KG1 (cell line): ENCODE measurements around the gene CHCHD3.

ENCODE experiments used
- DNase-seq: peaks from one replicate; lab custom pipeline; 2025; lab: John Stamatoyannopoulos, UW

The CHCHD3 gene

DNA sequence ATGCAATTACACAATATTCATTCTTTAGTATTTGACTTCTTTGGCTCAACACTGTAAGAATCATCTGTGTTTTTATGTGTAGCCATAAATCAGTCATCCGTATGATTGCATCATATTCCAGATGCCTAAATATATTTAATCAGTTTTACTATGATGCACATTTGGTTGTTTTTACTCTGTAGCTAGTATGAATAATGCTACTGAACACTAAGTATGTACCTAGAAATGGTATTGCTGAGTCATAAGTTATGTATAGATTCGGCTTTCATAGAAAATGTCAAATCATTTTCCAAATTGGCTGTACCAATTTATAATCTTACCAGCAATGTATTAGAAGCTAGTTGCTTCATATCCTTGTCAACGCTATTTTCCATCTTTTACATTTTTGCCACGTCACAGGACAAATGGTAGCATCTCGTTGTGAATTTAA, 308.3 kb downstream of the CHCHD3 start:
- no peak for DNase-seq

GRCh38 chr7:132771301-132771730, 310.6 kb downstream of the CHCHD3 start:
- no peak for DNase-seq

- no peak for DNase-seq
These were observed 311.8 kb downstream of the CHCHD3 start for GRCh38 chr7:132770055-132770454.

DNA sequence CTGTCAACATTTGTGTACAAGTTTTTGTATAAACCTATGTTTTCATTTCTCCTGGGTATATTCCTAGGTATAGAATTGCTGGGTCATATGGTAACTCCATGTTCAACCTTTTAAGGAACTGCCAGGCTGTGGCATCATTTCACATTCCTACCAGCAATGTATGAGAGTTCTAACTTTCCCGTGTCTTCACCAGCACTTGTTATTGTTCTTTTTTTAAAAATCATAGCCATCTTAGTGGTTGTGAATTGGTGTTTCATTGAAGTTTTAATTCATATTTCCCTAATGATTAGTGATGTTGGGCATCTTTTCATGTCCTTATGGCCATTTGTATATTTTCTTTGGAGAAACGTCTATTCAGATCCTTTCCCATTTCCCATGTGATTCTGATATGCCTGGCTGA, 312.6 kb downstream of the CHCHD3 start:
- DNase-seq = no peak

DNA sequence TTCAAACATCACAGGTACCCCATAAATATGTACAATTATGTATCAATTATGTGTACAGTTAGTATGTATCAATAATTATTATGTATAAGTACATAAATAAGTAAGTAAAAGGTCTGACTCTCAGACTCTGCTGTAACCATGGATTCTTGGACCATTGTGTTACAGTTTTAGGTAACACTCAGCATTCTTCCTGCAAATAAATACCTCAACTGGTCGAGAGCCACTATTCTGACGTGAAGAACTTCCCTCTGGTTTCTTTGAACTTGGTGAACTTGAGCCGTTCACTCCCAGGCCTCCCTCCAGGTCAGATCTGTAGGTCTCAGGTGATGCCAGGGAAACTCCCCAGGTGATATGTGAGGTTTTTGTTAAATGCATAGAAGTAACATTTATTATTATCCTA, 313.8 kb downstream of the CHCHD3 start:
- DNase-seq = no peak

DNA sequence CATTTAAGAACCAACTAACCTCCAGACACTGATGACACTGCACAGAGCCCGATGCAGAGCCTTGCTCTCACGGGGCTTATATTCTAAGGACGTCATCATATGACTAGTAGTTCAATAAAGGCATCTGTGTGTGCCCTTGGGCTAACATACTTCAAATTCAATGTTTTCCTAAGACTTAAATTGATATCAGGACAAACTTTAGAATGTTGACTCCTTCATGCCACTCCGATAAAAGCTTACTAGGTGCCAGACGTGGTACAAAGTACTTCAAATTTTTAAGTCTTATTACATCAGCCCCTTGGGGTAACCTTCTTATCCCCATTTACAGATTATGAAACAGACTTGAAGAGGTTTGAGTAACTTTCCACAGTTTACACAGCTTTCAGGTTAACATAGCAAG, 314.5 kb downstream of the CHCHD3 start:
- DNase-seq = no peak

DNA sequence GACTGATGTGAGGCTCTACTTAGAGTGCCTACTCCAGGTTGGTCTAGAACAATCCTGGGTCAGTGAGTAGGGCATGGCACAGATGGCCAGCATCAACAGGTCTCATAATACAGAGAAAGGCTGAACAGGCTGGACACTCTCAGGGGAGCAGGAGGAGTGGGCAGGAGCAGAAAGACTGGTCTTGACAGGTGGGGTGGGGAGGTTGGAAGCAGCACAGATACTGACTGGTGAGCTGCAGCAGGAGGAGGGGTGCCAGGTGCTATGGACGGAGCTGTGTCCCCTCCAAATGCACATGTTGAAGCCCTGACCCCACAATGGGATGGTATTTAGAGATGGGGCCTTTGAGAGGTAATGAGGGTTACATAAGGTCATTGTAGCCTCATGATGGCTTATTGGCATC, 315.2 kb downstream of the CHCHD3 start:
- DNase-seq = no peak

DNA sequence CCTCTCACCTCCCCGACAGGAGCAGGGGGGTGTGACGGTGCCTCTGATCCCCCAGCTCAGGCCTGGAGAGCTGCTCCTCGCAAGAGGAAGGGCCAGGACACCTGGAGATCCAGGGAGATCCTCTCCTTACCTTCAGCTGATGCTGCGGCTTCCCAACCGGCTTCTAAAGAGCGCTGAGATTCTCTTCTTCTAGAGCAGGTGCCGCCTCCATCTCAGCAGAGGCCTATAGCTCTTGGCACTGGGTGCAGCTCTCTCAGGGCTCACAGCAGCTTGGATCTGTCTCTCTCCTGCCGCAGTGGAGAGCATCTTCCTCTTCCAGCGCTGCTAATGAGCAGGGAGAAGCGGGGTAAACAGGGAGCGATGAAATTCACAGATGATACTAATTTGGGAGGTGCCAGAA, 316.0 kb downstream of the CHCHD3 start:
- DNase-seq = no peak

GRCh38 chr7:132764762-132765161, 317.1 kb downstream of the CHCHD3 start:
- no peak for DNase-seq

GRCh38 chr7:132760866-132761265, 321.0 kb downstream of the CHCHD3 start:
- DNase-seq = no peak

DNA sequence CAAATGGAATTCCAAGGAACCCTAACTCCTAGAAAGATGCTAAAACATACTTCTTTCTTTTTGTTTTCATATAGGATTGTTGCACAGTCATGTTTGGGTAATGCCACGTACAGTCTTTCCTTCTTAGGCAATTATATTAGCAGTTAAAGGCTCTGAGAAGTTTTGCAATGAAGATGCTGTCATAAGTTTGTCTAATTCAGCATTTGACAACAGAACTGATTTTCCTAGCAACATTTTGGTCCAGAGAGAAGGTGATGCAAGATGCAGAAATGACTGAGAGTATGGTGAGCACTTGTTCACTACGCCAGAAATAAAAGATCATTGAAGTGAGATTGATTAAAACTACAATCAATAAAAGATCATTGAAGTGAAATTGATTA, 321.7 kb downstream of the CHCHD3 start:
- no peak for DNase-seq

- no peak for DNase-seq
These were observed 322.2 kb downstream of the CHCHD3 start for GRCh38 chr7:132759482-132760243.

GRCh38 chr7:132758986-132759385, 322.9 kb downstream of the CHCHD3 start:
- DNase-seq = no peak

DNA sequence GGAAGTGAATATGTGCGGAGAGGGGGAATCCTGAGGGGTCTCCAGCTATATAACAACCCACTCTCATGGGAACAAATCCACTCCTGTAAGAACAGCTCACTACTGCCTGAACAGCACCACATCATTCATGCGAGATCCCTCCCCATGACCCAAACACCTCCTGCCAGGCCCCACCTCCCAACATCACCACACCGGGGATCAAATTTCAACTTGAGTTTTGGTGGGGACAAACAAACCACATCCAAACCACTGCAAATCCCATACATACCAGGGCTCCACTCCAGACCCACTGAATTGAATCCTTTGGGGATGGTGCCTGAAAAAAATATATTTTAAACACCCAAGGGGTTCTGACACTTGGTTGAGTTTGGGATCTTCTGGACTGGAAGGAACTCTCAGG, 324.1 kb downstream of the CHCHD3 start:
- no peak for DNase-seq

DNA sequence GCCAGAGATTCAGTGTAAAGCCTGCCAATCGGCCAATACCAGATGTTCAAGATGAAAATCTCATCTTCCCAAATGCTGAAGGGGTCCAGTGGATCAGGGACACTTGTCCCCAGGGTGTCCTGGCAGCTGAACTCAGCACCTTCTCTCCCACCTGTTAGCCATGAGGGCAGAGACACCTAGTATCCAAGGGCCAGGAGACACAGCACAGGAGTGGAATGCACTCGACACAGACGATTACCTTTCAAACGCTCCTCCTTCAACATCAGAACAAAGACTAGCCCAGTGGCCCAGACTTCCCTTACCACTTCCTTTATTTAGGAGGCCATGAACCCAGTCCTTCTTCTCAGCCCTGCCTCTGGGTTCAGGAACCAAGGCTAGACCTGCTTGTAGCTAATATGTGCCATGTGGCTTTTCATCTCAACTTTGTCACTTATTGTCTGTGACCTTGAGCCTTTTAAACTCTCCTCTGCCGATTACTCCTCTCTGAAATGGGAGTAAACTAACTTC, 325.4 kb downstream of the CHCHD3 start:
- DNase-seq = no peak

GRCh38 chr7:132755538-132756483, 326.1 kb downstream of the CHCHD3 start:
- no peak for DNase-seq

- no peak for DNase-seq
These were observed 329.5 kb downstream of the CHCHD3 start for GRCh38 chr7:132752431-132752830.

GRCh38 chr7:132751244-132751647, 330.6 kb downstream of the CHCHD3 start:
- DNase-seq = no peak

- no peak for DNase-seq
These were observed 331.2 kb downstream of the CHCHD3 start for GRCh38 chr7:132750530-132751217.

DNA sequence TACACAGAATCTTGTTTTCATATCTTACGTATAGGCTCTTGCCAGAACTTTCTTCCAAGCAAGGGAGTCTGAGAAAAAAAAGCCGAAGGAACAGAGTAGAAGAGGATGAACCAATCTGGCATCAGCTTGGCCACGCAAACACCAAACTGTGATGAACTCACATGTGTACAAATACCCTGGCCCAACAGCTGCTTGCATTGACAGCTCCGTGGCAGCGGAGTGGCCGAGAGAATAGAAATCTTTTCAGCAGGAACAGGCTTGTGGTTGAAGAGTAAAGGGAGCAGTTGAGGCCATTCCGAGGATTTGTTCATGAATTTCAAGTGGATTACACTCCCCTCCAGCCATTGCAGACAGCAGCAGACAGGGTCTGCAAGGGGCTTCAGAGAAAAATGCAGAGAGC, 331.8 kb downstream of the CHCHD3 start:
- DNase-seq = no peak

GRCh38 chr7:132745510-132745909, 336.4 kb downstream of the CHCHD3 start:
- no peak for DNase-seq

- no peak for DNase-seq
These were observed 337.9 kb downstream of the CHCHD3 start for GRCh38 chr7:132743974-132744373.
